K562 treated with DMSO at 1 percent for 12 hours (cell line): ENCODE measurements around the gene CYB5R2. TPM values are rescaled to one million over a fixed set of nuclear protein-coding genes. Genes with fewer than 3 reads are reported as not detected.

ENCODE experiments used
- total RNA-seq: library from RNA; unstranded; fragments of 300-600 nt; gene quantifications from 2 replicates; pipeline ENCODE4 v1.2.3, GENCODE V29; 2022; ENCODE audit not compliant: insufficient read depth

CYB5R2 gene
- 2.5 and 7.7 TPM in 2 replicates for total RNA-seq

DNA sequence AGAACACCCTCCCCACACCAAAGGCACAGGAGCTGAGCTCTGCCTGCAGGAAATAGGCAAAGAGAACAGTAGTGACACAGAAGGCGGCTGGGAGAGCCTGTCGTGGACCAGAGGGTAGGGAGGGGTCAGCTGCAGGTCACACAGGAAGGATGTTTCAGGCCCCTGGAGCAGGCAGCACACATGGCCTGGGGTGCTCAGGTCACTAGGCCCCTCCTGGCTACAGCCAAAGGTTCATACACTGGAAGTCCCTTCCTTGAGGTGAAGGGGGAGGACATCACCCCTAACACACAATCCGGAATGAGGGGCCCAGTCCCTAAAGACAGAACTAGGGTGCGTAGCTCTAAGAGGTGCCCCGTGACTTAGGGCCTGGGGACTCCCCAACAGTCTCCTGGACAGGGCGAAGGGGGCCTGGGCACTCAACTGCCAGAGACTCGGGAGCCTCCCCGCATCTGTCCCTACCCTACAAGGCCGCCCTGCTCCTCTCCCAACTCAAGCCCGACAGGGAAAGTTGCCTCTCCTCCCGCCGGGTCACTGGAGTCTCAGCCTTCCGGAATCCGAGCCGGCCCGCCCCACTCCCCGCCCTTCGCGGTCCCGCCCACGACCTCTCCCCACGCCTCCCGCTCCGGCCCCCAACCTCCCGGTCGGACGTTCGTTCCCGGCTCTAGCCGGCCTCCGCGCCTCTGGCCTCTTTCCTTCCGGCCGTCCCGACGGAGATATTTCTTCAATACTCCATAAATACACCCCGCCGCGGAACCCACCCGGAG lies at the start of gene CYB5R2:
CYB5R2 (minus strand) TSS at position 541 of the 764 bp plus-strand sequence. CDS start 675 bp downstream, outside the sequence.

DNA sequence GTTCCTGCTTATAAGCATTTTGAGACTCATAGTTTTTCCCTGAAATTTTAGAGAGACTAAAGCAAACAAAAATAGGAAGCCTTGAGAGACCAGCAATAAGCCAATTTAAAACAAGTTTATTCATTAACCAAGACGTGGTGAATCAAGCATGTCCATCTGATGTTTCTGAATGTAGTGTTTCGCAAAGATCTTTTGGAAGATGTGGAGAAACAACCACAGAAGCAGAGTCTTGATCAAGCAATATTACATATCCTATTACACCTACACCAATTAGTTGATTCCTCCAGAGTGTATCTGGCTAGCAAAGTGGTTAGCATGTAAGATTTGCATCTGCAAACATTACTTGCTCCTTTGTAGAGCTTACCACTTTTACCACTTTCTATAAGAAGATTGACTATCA lies 33.1 kb upstream of the CYB5R2 start, which contains the start of gene OVCH2:
OVCH2 (minus strand) TSS at position 101 of the 400 bp plus-strand sequence; CDS start at position 18, 83 bp downstream.

Other genes with a start within 250 kb of the CYB5R2 start
- not detected in 2 replicates for gene OLFML1, start 188.0 kb downstream of the CYB5R2 start, total RNA-seq
- gene PPFIBP2, start 159.5 kb downstream of the CYB5R2 start, total RNA-seq, result 3.2 and 21.9 TPM in 2 replicates
- gene OVCH2, start 33.0 kb upstream of the CYB5R2 start, total RNA-seq, result not detected in 2 replicates
- not detected in 2 replicates for gene OR5P2, start 123.4 kb upstream of the CYB5R2 start, total RNA-seq
- not detected in 2 replicates for gene OR5P3, start 157.3 kb upstream of the CYB5R2 start, total RNA-seq